ENCODE results near the gene SLC16A10.
"Not testable (repeated sequence)": the region's sequence is repeated elsewhere in the genome, so short reads cannot be mapped to it uniquely, and the experiment has no call there.

Gene SLC16A10

GRCh38 chr6:111072801-111073360 lies 14.4 kb upstream of the SLC16A10 start:
- peaks cover 1% of the 10 kb centered on the region for H3K27me3 Mint-ChIP-seq
- peaks cover 3% of the 10 kb centered on the region for H3K4me1 Mint-ChIP-seq
- no peak overlapping the region for H3K4me3 Mint-ChIP-seq
- H3K9me3 Mint-ChIP-seq, result no peaks in the 10 kb centered on the region
- H3K27ac Mint-ChIP-seq, result no peak overlapping the region
- no peaks in the 10 kb centered on the region for H3K36me3 Mint-ChIP-seq

GRCh38 chr6:111074311-111074710 lies 13.0 kb upstream of the SLC16A10 start:
- no peaks in the 10 kb centered on the region for H3K4me1 Mint-ChIP-seq
- H3K9me3 Mint-ChIP-seq, result no peaks in the 10 kb centered on the region
- peaks cover 1% of the 10 kb centered on the region for H3K27me3 Mint-ChIP-seq
- no peak overlapping the region for H3K4me3 Mint-ChIP-seq
- no peak overlapping the region for H3K27ac Mint-ChIP-seq
- H3K36me3 Mint-ChIP-seq, result no peaks in the 10 kb centered on the region

- Mint-ChIP-seq H3K9me3 (no peaks in the 10 kb centered on the region), H3K4me3 (no peak overlapping the region), H3K27me3 (peaks cover 1% of the 10 kb centered on the region), H3K4me1 (no peaks in the 10 kb centered on the region), H3K27ac (no peak overlapping the region), H3K36me3 (no peaks in the 10 kb centered on the region)
These were observed 11.1 kb upstream of the SLC16A10 start for GRCh38 chr6:111076024-111076695.

GRCh38 chr6:111080698-111081097 lies 6.6 kb upstream of the SLC16A10 start:
- no peaks in the 10 kb centered on the region for H3K4me1 Mint-ChIP-seq
- H3K9me3 Mint-ChIP-seq, result no peaks in the 10 kb centered on the region
- no peaks in the 10 kb centered on the region for H3K27me3 Mint-ChIP-seq
- H3K4me3 Mint-ChIP-seq, result no peak overlapping the region
- no peaks in the 10 kb centered on the region for H3K36me3 Mint-ChIP-seq
- no peak overlapping the region for H3K27ac Mint-ChIP-seq

GRCh38 chr6:111086685-111087084 lies 618 bp upstream of the SLC16A10 start:
- no peaks in the 10 kb centered on the region for H3K27me3 Mint-ChIP-seq
- no peaks in the 10 kb centered on the region for H3K9me3 Mint-ChIP-seq
- H3K4me3 Mint-ChIP-seq, result peak overlapping the region; percentile 86
- H3K4me1 Mint-ChIP-seq, result peaks cover 39% of the 10 kb centered on the region
- no peaks in the 10 kb centered on the region for H3K36me3 Mint-ChIP-seq
- H3K27ac Mint-ChIP-seq, result peak overlapping the region; percentile 76

- H3K4me3 Mint-ChIP-seq, result peak overlapping the region; percentile 94
- peaks cover 39% of the 10 kb centered on the region for H3K4me1 Mint-ChIP-seq
- H3K27me3 Mint-ChIP-seq, result no peaks in the 10 kb centered on the region
- peak overlapping the region; percentile 91 for H3K27ac Mint-ChIP-seq
- H3K9me3 Mint-ChIP-seq, result no peaks in the 10 kb centered on the region
- H3K36me3 Mint-ChIP-seq, result no peaks in the 10 kb centered on the region
These were observed 766 bp downstream of the SLC16A10 start for GRCh38 chr6:111087871-111088667.

- Mint-ChIP-seq H3K4me1 (peaks cover 43% of the 10 kb centered on the region), H3K27ac (no peak overlapping the region), H3K4me3 (peak overlapping the region; percentile 94), H3K36me3 (no peaks in the 10 kb centered on the region), H3K9me3 (no peaks in the 10 kb centered on the region), H3K27me3 (no peaks in the 10 kb centered on the region)
These were observed 1.3 kb downstream of the SLC16A10 start for GRCh38 chr6:111088668-111089003.

GRCh38 chr6:111090766-111091165 lies 3.5 kb downstream of the SLC16A10 start:
- no peaks in the 10 kb centered on the region for H3K9me3 Mint-ChIP-seq
- no peak overlapping the region for H3K27ac Mint-ChIP-seq
- H3K4me1 Mint-ChIP-seq, result peaks cover 57% of the 10 kb centered on the region
- H3K36me3 Mint-ChIP-seq, result no peaks in the 10 kb centered on the region
- no peak overlapping the region for H3K4me3 Mint-ChIP-seq
- no peaks in the 10 kb centered on the region for H3K27me3 Mint-ChIP-seq

- Mint-ChIP-seq H3K4me3 (no peak overlapping the region), H3K27me3 (no peaks in the 10 kb centered on the region), H3K4me1 (peaks cover 58% of the 10 kb centered on the region), H3K27ac (no peak overlapping the region), H3K9me3 (no peaks in the 10 kb centered on the region), H3K36me3 (no peaks in the 10 kb centered on the region)
These were observed 4.7 kb downstream of the SLC16A10 start for GRCh38 chr6:111091987-111092386.

- peaks cover 39% of the 10 kb centered on the region for H3K4me1 Mint-ChIP-seq
- not testable (repeated sequence) for H3K27me3 Mint-ChIP-seq, H3K36me3 Mint-ChIP-seq, H3K9me3 Mint-ChIP-seq, H3K4me3 Mint-ChIP-seq
- H3K27ac Mint-ChIP-seq, result peak overlapping the region; percentile 68
These were observed 8.2 kb downstream of the SLC16A10 start for GRCh38 chr6:111095488-111095887.

- no peaks in the 10 kb centered on the region for H3K27me3 Mint-ChIP-seq
- H3K9me3 Mint-ChIP-seq, result no peaks in the 10 kb centered on the region
- peak overlapping the region; percentile 76 for H3K27ac Mint-ChIP-seq
- peaks cover 34% of the 10 kb centered on the region for H3K4me1 Mint-ChIP-seq
- peak overlapping the region; percentile 8 for H3K4me3 Mint-ChIP-seq
- no peaks in the 10 kb centered on the region for H3K36me3 Mint-ChIP-seq
These were observed 8.9 kb downstream of the SLC16A10 start for GRCh38 chr6:111096246-111096645.

GRCh38 chr6:111098597-111098996 lies 11.3 kb downstream of the SLC16A10 start:
- H3K27me3 Mint-ChIP-seq, result no peaks in the 10 kb centered on the region
- peaks cover 31% of the 10 kb centered on the region for H3K4me1 Mint-ChIP-seq
- H3K4me3 Mint-ChIP-seq, result no peak overlapping the region
- H3K27ac Mint-ChIP-seq, result no peak overlapping the region
- H3K9me3 Mint-ChIP-seq, result no peaks in the 10 kb centered on the region
- H3K36me3 Mint-ChIP-seq, result peaks cover 1% of the 10 kb centered on the region

- peaks cover 30% of the 10 kb centered on the region for H3K4me1 Mint-ChIP-seq
- H3K27me3 Mint-ChIP-seq, result no peaks in the 10 kb centered on the region
- no peak overlapping the region for H3K4me3 Mint-ChIP-seq
- H3K9me3 Mint-ChIP-seq, result no peaks in the 10 kb centered on the region
- H3K36me3 Mint-ChIP-seq, result peaks cover 10% of the 10 kb centered on the region
- no peak overlapping the region for H3K27ac Mint-ChIP-seq
These were observed 14.7 kb downstream of the SLC16A10 start for GRCh38 chr6:111101987-111102386.

GRCh38 chr6:111105578-111105977 lies 18.3 kb downstream of the SLC16A10 start:
- Mint-ChIP-seq H3K27me3 (no peaks in the 10 kb centered on the region), H3K27ac (no peak overlapping the region), H3K4me1 (peaks cover 34% of the 10 kb centered on the region), H3K9me3 (no peaks in the 10 kb centered on the region), H3K36me3 (peaks cover 18% of the 10 kb centered on the region), H3K4me3 (no peak overlapping the region)

GRCh38 chr6:111107589-111107988 lies 20.3 kb downstream of the SLC16A10 start:
- Mint-ChIP-seq H3K9me3 (no peaks in the 10 kb centered on the region), H3K4me3 (no peak overlapping the region), H3K27me3 (no peaks in the 10 kb centered on the region), H3K4me1 (peaks cover 42% of the 10 kb centered on the region), H3K27ac (no peak overlapping the region), H3K36me3 (peaks cover 21% of the 10 kb centered on the region)

GRCh38 chr6:111110036-111110435 lies 22.7 kb downstream of the SLC16A10 start:
- Mint-ChIP-seq H3K4me1 (peaks cover 52% of the 10 kb centered on the region), H3K27me3 (no peaks in the 10 kb centered on the region), H3K4me3 (no peak overlapping the region), H3K27ac (no peak overlapping the region), H3K36me3 (peaks cover 16% of the 10 kb centered on the region), H3K9me3 (no peaks in the 10 kb centered on the region)
